ENCODE measurements around the gene GALNT2. TPM values are rescaled to one million over a fixed set of nuclear protein-coding genes. Genes with fewer than 3 reads are reported as not detected.

The GALNT2 gene
- total RNA-seq, 1 donor = 69.5 TPM

GRCh38 chr1:230069796-230070195 lies 2.8 kb downstream of the GALNT2 start:
- no peak overlapping the region for H3K4me3 ChIP-seq (ENCODE audit: low read depth, low read length)
- no peak for DNase-seq (ENCODE audit: low read depth)
- TF ChIP-seq, protein P1, sequence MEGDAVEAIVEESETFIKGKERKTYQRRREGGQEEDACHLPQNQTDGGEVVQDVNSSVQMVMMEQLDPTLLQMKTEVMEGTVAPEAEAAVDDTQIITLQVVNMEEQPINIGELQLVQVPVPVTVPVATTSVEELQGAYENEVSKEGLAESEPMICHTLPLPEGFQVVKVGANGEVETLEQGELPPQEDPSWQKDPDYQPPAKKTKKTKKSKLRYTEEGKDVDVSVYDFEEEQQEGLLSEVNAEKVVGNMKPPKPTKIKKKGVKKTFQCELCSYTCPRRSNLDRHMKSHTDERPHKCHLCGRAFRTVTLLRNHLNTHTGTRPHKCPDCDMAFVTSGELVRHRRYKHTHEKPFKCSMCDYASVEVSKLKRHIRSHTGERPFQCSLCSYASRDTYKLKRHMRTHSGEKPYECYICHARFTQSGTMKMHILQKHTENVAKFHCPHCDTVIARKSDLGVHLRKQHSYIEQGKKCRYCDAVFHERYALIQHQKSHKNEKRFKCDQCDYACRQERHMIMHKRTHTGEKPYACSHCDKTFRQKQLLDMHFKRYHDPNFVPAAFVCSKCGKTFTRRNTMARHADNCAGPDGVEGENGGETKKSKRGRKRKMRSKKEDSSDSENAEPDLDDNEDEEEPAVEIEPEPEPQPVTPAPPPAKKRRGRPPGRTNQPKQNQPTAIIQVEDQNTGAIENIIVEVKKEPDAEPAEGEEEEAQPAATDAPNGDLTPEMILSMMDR (IDR thresholded peaks at IDR 0.05; ENCODE audit: insufficient read depth, low read depth, low read length) = no peak

- H3K4me3 ChIP-seq (ENCODE audit: low read depth, low read length) = no peak overlapping the region
- TF ChIP-seq, protein P1 (IDR thresholded peaks at IDR 0.05; ENCODE audit: insufficient read depth, low read depth, low read length) = no peak
- DNase-seq (ENCODE audit: low read depth) = no peak
These were observed 3.5 kb downstream of the GALNT2 start for GRCh38 chr1:230070321-230071208.

GRCh38 chr1:230071316-230071715 lies 4.3 kb downstream of the GALNT2 start:
- TF ChIP-seq, protein P1 (IDR thresholded peaks at IDR 0.05; ENCODE audit: insufficient read depth, low read depth, low read length) = no peak
- no peak overlapping the region for H3K4me3 ChIP-seq (ENCODE audit: low read depth, low read length)
- DNase-seq (ENCODE audit: low read depth) = no peak

DNA sequence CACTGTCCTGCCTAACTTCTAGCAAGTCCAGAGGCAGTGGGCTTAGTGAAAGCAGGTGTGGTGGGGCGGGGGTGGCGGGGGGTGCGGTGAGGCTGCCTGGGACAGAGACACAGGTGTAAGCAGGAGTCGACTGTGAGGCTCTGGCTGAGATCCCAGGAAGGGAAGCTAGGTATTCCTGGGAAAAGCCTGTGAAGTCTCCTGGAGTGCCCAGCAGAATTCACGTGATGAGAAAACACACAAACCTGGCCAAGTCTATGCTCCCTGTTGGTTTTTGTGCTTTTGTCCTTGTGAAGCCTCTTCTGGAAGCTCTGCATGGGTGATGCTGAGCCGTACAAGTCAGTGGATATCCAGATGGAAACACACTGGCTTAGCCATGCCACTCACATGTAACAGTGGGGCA lies 5.3 kb downstream of the GALNT2 start:
- no peak overlapping the region for H3K4me3 ChIP-seq (ENCODE audit: low read depth, low read length)
- no peak for DNase-seq (ENCODE audit: low read depth)
- TF ChIP-seq, protein P1 (IDR thresholded peaks at IDR 0.05; ENCODE audit: insufficient read depth, low read depth, low read length) = no peak

DNA sequence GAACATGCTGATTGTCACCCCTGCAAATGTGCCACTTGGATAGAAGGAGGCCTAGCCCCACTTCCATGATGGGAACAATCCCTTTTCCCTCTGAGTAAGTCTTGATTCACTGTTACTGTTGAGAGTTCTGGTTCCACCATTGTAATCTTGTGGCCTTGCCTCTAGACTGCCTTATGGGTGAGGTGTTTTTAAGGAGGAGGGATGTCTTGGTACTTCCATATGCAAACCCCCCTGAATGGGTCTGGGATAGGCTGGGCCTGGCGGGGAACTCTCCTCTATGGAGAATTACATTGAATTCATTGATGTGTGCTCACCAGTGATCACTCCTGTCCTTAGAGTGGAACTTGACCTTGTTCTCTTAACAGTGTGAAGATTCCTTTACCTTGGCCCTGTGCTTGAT lies 5.8 kb downstream of the GALNT2 start:
- DNase-seq (ENCODE audit: low read depth) = no peak
- TF ChIP-seq, protein P1 (IDR thresholded peaks at IDR 0.05; ENCODE audit: insufficient read depth, low read depth, low read length) = no peak
- H3K4me3 ChIP-seq (ENCODE audit: low read depth, low read length) = no peak overlapping the region

GRCh38 chr1:230073371-230074035 lies 6.5 kb downstream of the GALNT2 start:
- TF ChIP-seq, protein P1 (IDR thresholded peaks at IDR 0.05; ENCODE audit: insufficient read depth, low read depth, low read length) = no peak
- DNase-seq (ENCODE audit: low read depth) = peak; percentile 62
- no peak overlapping the region for H3K4me3 ChIP-seq (ENCODE audit: low read depth, low read length)
